Measurements from ENCODE around the gene ALKBH3. TPM values are rescaled to one million over a fixed set of nuclear protein-coding genes. Genes with fewer than 3 reads are reported as not detected.

Gene ALKBH3
- polyA plus RNA-seq, 1 donor (not counting 4 experiments of a cell fraction or from before 2014, with no cell fraction given) = 42.4 TPM

DNA sequence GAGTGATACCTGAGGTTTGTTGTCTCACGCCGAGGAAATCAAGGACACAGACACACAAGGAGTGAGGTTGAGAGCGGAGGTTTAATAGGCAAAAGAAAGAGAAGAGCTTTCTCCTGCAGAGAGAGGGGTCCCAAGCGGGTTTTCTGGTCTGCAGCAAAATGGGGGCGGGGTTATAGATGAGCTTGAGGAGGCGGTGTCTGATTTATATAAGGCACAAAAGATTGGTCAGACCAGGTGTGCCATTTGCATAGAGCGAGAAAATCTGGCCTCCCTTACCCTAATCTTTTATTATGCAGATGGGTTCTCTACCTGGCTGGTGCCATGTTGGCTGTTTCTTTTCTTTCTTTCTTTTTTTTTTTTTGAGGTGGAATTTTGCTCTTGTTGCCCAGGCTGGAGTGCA is 73.6 kb downstream of the ALKBH3 start:
- Histone ChIP-seq H3K4me1 (ENCODE audit: control insufficient read depth, extremely low read depth, insufficient read depth, low read length) (no peaks in the 10 kb centered on the region), H3K27me3 (ENCODE audit: control insufficient read depth, extremely low read depth, insufficient read depth, low read length) (peaks cover 9% of the 10 kb centered on the region), H2AFZ (ENCODE audit: control insufficient read depth, low read length) (no peak overlapping the region), H4K20me1 (ENCODE audit: control insufficient read depth, extremely low read depth, insufficient read depth, low read length) (no peaks in the 10 kb centered on the region), H3K36me3 (ENCODE audit: control insufficient read depth in 2 of 2, extremely low read depth in 1 of 2, insufficient read depth in 2 of 2, low read length in 2 of 2) (no peaks in the 10 kb centered on the region), H3K9ac (ENCODE audit: control insufficient read depth, extremely low read depth, insufficient read depth, low read length) (no peak overlapping the region), H3K9me1 (ENCODE audit: control insufficient read depth, extremely low read depth, insufficient read depth, low read length) (no peaks in the 10 kb centered on the region), H3K4me2 (ENCODE audit: control insufficient read depth, extremely low read depth, insufficient read depth, low read depth, low read length) (no peak overlapping the region), H3K9me3 (ENCODE audit: control insufficient read depth, low read depth, low read length) (peaks cover 2% of the 10 kb centered on the region), H3K79me2 (ENCODE audit: control insufficient read depth, insufficient read depth, low read length) (no peaks in the 10 kb centered on the region), H3K4me3 (ENCODE audit: control insufficient read depth in 2 of 3, extremely low read depth in 1 of 3, insufficient read depth in 2 of 3, low read depth in 1 of 3, low read length in 3 of 3) (no peak overlapping the region), H3K27ac (ENCODE audit: control insufficient read depth, insufficient read depth, low read length) (no peak overlapping the region)
- no peak for TF ChIP-seq EZH2 (IDR thresholded peaks at IDR 0.05; ENCODE audit: low read length)
- TF ChIP-seq, protein P1, sequence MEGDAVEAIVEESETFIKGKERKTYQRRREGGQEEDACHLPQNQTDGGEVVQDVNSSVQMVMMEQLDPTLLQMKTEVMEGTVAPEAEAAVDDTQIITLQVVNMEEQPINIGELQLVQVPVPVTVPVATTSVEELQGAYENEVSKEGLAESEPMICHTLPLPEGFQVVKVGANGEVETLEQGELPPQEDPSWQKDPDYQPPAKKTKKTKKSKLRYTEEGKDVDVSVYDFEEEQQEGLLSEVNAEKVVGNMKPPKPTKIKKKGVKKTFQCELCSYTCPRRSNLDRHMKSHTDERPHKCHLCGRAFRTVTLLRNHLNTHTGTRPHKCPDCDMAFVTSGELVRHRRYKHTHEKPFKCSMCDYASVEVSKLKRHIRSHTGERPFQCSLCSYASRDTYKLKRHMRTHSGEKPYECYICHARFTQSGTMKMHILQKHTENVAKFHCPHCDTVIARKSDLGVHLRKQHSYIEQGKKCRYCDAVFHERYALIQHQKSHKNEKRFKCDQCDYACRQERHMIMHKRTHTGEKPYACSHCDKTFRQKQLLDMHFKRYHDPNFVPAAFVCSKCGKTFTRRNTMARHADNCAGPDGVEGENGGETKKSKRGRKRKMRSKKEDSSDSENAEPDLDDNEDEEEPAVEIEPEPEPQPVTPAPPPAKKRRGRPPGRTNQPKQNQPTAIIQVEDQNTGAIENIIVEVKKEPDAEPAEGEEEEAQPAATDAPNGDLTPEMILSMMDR (optimal IDR thresholded peaks at IDR 0.05 in 1 of 3, IDR thresholded peaks at IDR 0.05 in 1 of 3, conservative IDR thresholded peaks at IDR 0.05 in 1 of 3; ENCODE audit: extremely low read depth in 1 of 3, insufficient read depth in 2 of 3, low read length in 3 of 3) = no peak
- dilution Hi-C loops (cut with MboI; ENCODE audit: extremely low pct_ligation_motif_present, low sequenced_read_pairs) = no loop called here
- DNase-seq (ENCODE audit: low read depth, low spot score) = no peak
- FAIRE-seq = no peak

DNA sequence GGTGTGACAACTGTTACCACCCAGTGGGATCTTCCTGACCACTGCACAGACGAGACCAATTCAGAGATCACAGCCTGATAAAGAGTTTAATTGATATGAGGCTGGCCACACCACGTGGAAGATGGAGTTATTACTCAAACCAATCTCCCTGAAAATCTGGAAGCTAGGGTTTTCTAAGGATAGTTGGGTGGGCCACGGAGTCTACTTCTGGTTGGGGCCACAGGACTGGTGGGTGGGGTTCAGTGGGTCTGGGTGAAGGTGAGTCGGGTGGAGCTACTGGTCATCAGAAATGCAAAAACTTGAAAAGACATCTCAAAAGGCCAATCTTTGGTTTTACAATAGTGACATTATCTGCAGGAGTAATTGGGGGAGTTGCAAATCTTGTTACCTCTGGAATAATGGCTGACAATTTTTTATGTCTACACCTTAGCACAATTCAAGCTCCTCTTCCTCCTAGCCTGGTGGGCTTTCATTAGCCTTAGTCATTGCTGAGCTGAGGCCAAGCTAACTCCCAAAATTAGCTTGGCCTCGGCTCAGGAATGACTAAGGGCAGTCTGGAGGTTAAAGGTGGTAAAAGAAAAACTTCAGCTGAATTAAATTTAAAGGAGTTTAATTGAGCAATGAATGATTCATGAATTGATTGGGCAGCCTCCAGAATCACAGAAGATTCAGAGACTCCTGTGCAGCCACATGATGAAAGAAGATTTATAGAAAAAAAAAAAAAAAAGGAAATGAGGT is 74.9 kb downstream of the ALKBH3 start:
- Histone ChIP-seq H4K20me1 (ENCODE audit: control insufficient read depth, extremely low read depth, insufficient read depth, low read length) (no peaks in the 10 kb centered on the region), H3K4me2 (ENCODE audit: control insufficient read depth, extremely low read depth, insufficient read depth, low read depth, low read length) (no peak overlapping the region), H3K79me2 (ENCODE audit: control insufficient read depth, insufficient read depth, low read length) (no peaks in the 10 kb centered on the region), H2AFZ (ENCODE audit: control insufficient read depth, low read length) (no peak overlapping the region), H3K9ac (ENCODE audit: control insufficient read depth, extremely low read depth, insufficient read depth, low read length) (no peak overlapping the region), H3K27ac (ENCODE audit: control insufficient read depth, insufficient read depth, low read length) (no peak overlapping the region), H3K4me1 (ENCODE audit: control insufficient read depth, extremely low read depth, insufficient read depth, low read length) (no peaks in the 10 kb centered on the region), H3K36me3 (ENCODE audit: control insufficient read depth in 2 of 2, extremely low read depth in 1 of 2, insufficient read depth in 2 of 2, low read length in 2 of 2) (no peaks in the 10 kb centered on the region), H3K9me3 (ENCODE audit: control insufficient read depth, low read depth, low read length) (peaks cover 2% of the 10 kb centered on the region), H3K4me3 (ENCODE audit: control insufficient read depth in 2 of 3, extremely low read depth in 1 of 3, insufficient read depth in 2 of 3, low read depth in 1 of 3, low read length in 3 of 3) (no peak overlapping the region), H3K9me1 (ENCODE audit: control insufficient read depth, extremely low read depth, insufficient read depth, low read length) (no peaks in the 10 kb centered on the region), H3K27me3 (ENCODE audit: control insufficient read depth, extremely low read depth, insufficient read depth, low read length) (peaks cover 4% of the 10 kb centered on the region)
- TF ChIP-seq, protein P1 (optimal IDR thresholded peaks at IDR 0.05 in 1 of 3, IDR thresholded peaks at IDR 0.05 in 1 of 3, conservative IDR thresholded peaks at IDR 0.05 in 1 of 3; ENCODE audit: extremely low read depth in 1 of 3, insufficient read depth in 2 of 3, low read length in 3 of 3) = no peak
- no peak for TF ChIP-seq EZH2 (IDR thresholded peaks at IDR 0.05; ENCODE audit: low read length)
- no peak for FAIRE-seq
- DNase-seq (ENCODE audit: low read depth, low spot score) = no peak
- dilution Hi-C loops (cut with MboI; ENCODE audit: extremely low pct_ligation_motif_present, low sequenced_read_pairs) = no loop called here
